Lower lobe of right lung (tissue), 2 donors: Measurements from ENCODE around the gene OR51B5. TPM values are rescaled to one million over a fixed set of nuclear protein-coding genes. Genes with fewer than 3 reads are reported as not detected.
"Not testable (repeated sequence)": the region's sequence is repeated elsewhere in the genome, so short reads cannot be mapped to it uniquely, and the experiment has no call there.

Experiments
- ATAC-seq, 2 donors: fragments of 200-7000 bp; cut with Tn5 transposase; one replicate each; pipeline ENCODE4 v1.9.1; 2020 to 2022; ENCODE audit warnings: mild to moderate bottlenecking in 2 of 2, moderate library complexity in 2 of 2
- DNase-seq: peaks from one replicate; pipeline ENCODE4 v3.0.0-alpha.2; 2020
- H3K27ac ChIP-seq: fragments of 200-600 bp; one replicate; pipeline ENCODE4 v1.8.0; 2022
- H3K27me3 ChIP-seq: fragments of 200-600 bp; one replicate; pipeline ENCODE4 v1.8.0; 2022; ENCODE audit warnings: low read depth
- H3K36me3 ChIP-seq: fragments of 200-600 bp; one replicate; pipeline ENCODE4 v1.8.0; 2022; ENCODE audit warnings: mild to moderate bottlenecking
- H3K4me1 ChIP-seq: fragments of 200-600 bp; one replicate; pipeline ENCODE4 v1.8.0; 2022
- H3K4me3 ChIP-seq: fragments of 200-600 bp; one replicate; pipeline ENCODE4 v1.8.0; 2022; ENCODE audit warnings: mild to moderate bottlenecking
- H3K9me3 ChIP-seq: fragments of 200-600 bp; one replicate; pipeline ENCODE4 v1.8.0; 2022
- CTCF ChIP-seq: fragments of 200-600 bp; IDR thresholded peaks from one replicate; pipeline ENCODE4 v1.8.0; 2022; ENCODE audit warnings: antibody characterized with exemption, mild to moderate bottlenecking
- intact Hi-C: fragments of 100-400 bp; cut with DNase I; formaldehyde crosslinking; loops from one replicate; pipeline ENCODE4 v1.11.0; 2022
- total RNA-seq: library from RNA; stranded (reverse); fragmentation: NEBNext Ultra II Directional; extraction: Animal tissue kit (Norgen Biotek cat#: 25700); gene quantifications from one replicate; pipeline ENCODE4 v1.2.1, GENCODE V29; 2021
- donor health status: DM: no; HTN: yes; CAD: no; lungs with severe emphysema.

Gene OR51B5
- total RNA-seq, 1 donor from 2014 or later: not detected

- Histone ChIP-seq H3K27ac (no peak overlapping the region), H3K9me3 (no peaks in the 10 kb centered on the region), H3K36me3 (no peaks in the 10 kb centered on the region), H3K4me1 (no peaks in the 10 kb centered on the region), H3K27me3 (no peaks in the 10 kb centered on the region), H3K4me3 (no peak overlapping the region)
- intact Hi-C loops: no loop called here
- ATAC-seq: no peak
- DNase-seq: no peak
- TF ChIP-seq CTCF: no peak
Observed at GRCh38 chr11:5317292-5317691, 26.0 kb downstream of the OR51B5 start.

- H3K27ac ChIP-seq, intact Hi-C loops, H3K27me3 ChIP-seq, DNase-seq, H3K4me3 ChIP-seq, H3K4me1 ChIP-seq, ATAC-seq, H3K36me3 ChIP-seq, H3K9me3 ChIP-seq: not testable (repeated sequence)
Observed at GRCh38 chr11:5313326-5314023, 29.8 kb downstream of the OR51B5 start.

GRCh38 chr11:5310423-5310822, 32.9 kb downstream of the OR51B5 start:
- H3K4me1 ChIP-seq: no peaks in the 10 kb centered on the region
- TF ChIP-seq CTCF: no peak
- ATAC-seq (no peak), DNase-seq (no peak)
- no peaks in the 10 kb centered on the region for H3K36me3 ChIP-seq
- H3K9me3 ChIP-seq: no peaks in the 10 kb centered on the region
- H3K4me3 ChIP-seq: no peak overlapping the region
- no peak overlapping the region for H3K27ac ChIP-seq
- H3K27me3 ChIP-seq: no peaks in the 10 kb centered on the region
- intact Hi-C loops: no loop called here

- no peak overlapping the region for H3K4me3 ChIP-seq
- H3K27me3 ChIP-seq: no peaks in the 10 kb centered on the region
- intact Hi-C loops: no loop called here
- no peak for DNase-seq
- H3K9me3 ChIP-seq: no peaks in the 10 kb centered on the region
- H3K4me1 ChIP-seq: no peaks in the 10 kb centered on the region
- TF ChIP-seq CTCF: no peak
- H3K27ac ChIP-seq: no peak overlapping the region
- H3K36me3 ChIP-seq: no peaks in the 10 kb centered on the region
- ATAC-seq: no peak
Observed at GRCh38 chr11:5307256-5308019, 35.9 kb downstream of the OR51B5 start.

GRCh38 chr11:5304046-5304445, 39.3 kb downstream of the OR51B5 start:
- H3K4me1 ChIP-seq: no peaks in the 10 kb centered on the region
- H3K9me3 ChIP-seq: no peaks in the 10 kb centered on the region
- no peak overlapping the region for H3K4me3 ChIP-seq
- intact Hi-C loops: no loop called here
- no peak for TF ChIP-seq CTCF
- H3K27ac ChIP-seq: no peak overlapping the region
- no peaks in the 10 kb centered on the region for H3K36me3 ChIP-seq
- DNase-seq: no peak
- ATAC-seq: no peak
- H3K27me3 ChIP-seq: no peaks in the 10 kb centered on the region

GRCh38 chr11:5303626-5304025, 39.7 kb downstream of the OR51B5 start:
- DNase-seq (no peak), ATAC-seq (no peak)
- intact Hi-C loops: no loop called here
- no peak overlapping the region for H3K4me3 ChIP-seq
- H3K27me3 ChIP-seq: no peaks in the 10 kb centered on the region
- no peaks in the 10 kb centered on the region for H3K36me3 ChIP-seq
- H3K27ac ChIP-seq: no peak overlapping the region
- no peaks in the 10 kb centered on the region for H3K4me1 ChIP-seq
- TF ChIP-seq CTCF: no peak
- no peaks in the 10 kb centered on the region for H3K9me3 ChIP-seq
